HG03039 (cell line): Measurements from ENCODE around the gene GSG1L.
"Not testable (repeated sequence)": the region's sequence is repeated elsewhere in the genome, so short reads cannot be mapped to it uniquely, and the experiment has no call there.

Experiments
- ATAC-seq: cut with Tn5 transposase; IDR thresholded peaks from one replicate; pipeline ENCODE4 v1.9.1; 2021; ENCODE audit warnings: mild to moderate bottlenecking, moderate library complexity; ENCODE audit not compliant: unreplicated experiment

Gene GSG1L

GRCh38 chr16:27917949-27918348 lies 145.6 kb downstream of the GSG1L start:
- no peak for ATAC-seq

DNA sequence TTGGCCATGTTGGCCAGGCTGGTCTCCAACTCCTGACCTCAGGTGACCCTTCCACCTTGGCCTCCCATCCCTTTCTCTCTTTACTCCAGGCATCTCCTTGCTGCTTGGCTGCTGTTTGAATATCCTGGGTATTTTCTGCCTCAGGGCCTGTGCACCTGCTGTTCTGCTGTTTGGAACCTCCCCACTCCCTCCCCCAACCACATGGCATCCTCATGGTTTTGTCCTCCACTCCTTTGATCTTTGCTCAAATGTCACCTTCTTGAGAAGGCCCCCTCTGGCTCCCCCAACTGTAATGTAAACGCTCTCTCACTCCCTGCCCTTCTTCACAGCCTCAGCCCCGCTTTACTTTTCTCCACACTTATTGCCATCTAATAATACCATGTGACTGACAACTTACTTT lies 152.0 kb downstream of the GSG1L start:
- no peak for ATAC-seq

GRCh38 chr16:27907457-27907972 lies 156.0 kb downstream of the GSG1L start:
- no peak for ATAC-seq

GRCh38 chr16:27906883-27907282 lies 156.6 kb downstream of the GSG1L start:
- ATAC-seq, result no peak

- no peak for ATAC-seq
These were observed 160.4 kb downstream of the GSG1L start for GRCh38 chr16:27903046-27903655.

GRCh38 chr16:27902551-27902950 lies 161.0 kb downstream of the GSG1L start:
- no peak for ATAC-seq

- ATAC-seq, result no peak
These were observed 161.6 kb downstream of the GSG1L start for GRCh38 chr16:27901956-27902355.

DNA sequence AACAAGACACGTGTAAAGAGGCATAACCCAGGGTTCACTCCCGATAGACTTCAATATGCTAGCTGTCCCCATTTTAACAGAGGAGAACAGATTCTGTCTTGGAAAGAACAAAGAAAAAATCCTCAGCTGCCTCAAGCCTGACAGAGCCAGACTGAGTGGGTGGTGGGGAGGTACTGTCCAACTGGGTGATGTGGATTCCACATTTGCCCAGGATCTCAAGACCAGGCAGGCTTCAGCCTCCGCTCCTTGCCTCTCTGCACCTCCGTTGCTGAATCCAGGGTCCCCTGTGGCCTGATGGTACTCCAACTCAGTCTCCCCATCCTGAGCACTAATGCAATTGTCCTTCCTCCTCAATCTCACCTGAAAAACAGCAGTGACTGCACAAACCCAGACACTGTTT lies 163.8 kb downstream of the GSG1L start:
- ATAC-seq, result no peak

GRCh38 chr16:27894386-27894785 lies 169.1 kb downstream of the GSG1L start:
- ATAC-seq, result no peak

DNA sequence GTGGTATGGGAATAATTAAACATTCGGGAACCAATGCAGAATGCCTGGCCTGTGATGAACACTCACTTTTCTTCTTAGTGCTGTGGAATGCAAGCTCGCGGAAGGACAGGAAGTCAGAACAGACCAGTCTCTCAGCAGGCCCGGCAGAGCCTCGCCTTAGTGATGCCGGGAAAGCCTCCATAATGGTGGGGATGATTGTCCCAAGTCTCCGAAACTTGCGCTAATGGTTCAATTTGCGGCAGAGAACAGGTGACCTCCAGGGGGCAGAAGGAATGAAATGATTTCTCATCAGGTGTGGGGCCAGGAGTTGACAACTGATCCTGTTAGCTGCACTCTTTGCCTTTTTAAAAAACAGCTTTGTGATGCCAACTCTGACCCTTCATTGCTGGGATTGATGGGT lies 170.6 kb downstream of the GSG1L start:
- ATAC-seq, result no peak

DNA sequence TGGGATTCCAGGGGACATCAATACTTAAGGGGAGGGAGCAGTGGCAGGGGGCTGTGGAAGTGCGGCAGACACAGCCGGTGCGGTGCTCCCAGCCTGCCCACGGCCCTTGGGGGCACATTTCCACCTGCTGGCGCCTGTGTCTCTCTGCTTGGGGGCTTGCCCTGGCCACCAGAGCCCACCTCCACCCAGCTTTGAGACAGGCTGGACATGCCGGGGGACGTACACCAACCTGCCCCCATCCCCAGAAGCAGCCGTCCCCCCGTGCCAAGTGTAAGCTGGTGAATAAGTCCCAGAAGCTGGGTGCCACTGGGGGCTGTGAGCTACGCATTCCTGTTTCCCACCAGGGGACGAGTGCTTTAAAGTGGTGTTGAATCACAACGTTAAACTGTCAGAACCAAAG lies 172.6 kb downstream of the GSG1L start:
- no peak for ATAC-seq

- ATAC-seq, result no peak
These were observed 173.5 kb downstream of the GSG1L start for GRCh38 chr16:27890006-27890405.

- no peak for ATAC-seq
These were observed 179.9 kb downstream of the GSG1L start for GRCh38 chr16:27883576-27883975.

- ATAC-seq, result no peak
These were observed 183.2 kb downstream of the GSG1L start for GRCh38 chr16:27880287-27880686.

GRCh38 chr16:27879601-27880247 lies 183.8 kb downstream of the GSG1L start:
- no peak for ATAC-seq

DNA sequence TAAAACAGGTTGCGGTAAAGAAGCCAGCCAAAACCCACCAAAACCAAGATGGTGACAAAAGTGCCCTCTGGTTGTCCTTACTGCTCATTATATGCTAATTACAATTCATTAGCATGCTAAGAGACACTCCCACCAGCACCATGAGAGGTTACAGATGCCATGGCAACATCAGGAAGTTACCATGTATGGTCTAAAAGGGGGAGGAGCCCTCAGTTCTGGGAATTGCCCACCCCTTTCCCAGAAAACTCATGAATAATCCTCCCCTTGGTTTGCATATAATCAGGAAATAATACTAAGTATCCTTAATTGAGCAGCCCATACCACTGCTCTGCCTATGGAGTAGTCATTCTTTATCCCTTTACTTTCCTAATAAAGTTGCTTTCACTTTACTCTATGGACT lies 190.9 kb downstream of the GSG1L start:
- ATAC-seq, result not testable (repeated sequence)

DNA sequence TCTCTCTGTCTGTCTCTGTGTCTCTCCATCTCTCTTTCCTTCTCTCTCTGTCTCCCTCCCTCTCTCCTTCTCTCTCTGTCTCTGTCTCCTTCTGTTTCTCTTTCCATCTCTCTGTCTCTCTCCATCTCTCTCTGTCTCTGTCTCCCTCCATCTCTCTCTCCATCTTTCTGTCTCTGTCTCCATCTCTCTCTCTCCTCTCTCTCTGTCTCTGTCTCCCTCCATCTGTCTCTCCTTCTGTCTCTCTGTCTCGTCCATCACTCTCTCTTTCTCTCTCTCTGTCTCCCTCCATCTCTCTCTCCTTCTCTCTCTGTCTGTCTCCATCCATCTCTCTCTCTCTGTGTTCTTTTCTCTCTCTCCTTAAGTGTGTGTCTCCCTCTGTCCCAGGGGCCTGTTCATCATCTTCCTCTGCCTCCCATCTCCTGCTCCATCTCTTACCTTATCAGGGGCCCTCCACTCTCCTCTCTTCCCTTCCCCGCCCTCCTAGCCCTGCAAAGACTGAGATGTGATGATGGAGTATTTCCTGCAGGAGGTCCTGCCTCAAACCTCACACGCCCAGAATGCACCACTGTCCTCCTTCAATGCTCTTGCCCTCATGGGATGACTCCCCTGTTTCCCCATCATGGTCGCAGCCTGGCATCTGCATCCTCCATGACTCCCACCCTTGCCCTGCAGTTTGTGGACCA lies 193.3 kb downstream of the GSG1L start:
- ATAC-seq, result no peak

GRCh38 chr16:27869411-27869810 lies 194.1 kb downstream of the GSG1L start:
- ATAC-seq, result no peak

DNA sequence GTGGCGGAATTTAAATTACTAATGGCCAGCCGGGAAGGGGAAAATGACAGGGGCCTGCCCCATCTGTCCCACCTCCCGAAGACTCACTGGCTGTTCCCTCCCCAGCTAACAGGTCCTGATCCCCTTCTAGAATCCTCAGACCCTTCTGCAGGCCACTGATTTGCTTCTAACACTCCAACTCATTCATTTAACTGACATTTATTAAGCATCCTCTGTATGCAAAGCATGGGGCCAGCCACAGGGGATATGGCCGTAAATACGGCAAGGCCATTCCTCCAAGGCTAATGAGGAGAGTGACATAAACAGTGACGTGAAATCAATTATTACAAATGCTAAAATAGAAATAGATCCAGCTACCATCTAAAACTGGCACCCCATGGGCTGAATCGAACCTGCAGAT lies 195.3 kb downstream of the GSG1L start:
- no peak for ATAC-seq

DNA sequence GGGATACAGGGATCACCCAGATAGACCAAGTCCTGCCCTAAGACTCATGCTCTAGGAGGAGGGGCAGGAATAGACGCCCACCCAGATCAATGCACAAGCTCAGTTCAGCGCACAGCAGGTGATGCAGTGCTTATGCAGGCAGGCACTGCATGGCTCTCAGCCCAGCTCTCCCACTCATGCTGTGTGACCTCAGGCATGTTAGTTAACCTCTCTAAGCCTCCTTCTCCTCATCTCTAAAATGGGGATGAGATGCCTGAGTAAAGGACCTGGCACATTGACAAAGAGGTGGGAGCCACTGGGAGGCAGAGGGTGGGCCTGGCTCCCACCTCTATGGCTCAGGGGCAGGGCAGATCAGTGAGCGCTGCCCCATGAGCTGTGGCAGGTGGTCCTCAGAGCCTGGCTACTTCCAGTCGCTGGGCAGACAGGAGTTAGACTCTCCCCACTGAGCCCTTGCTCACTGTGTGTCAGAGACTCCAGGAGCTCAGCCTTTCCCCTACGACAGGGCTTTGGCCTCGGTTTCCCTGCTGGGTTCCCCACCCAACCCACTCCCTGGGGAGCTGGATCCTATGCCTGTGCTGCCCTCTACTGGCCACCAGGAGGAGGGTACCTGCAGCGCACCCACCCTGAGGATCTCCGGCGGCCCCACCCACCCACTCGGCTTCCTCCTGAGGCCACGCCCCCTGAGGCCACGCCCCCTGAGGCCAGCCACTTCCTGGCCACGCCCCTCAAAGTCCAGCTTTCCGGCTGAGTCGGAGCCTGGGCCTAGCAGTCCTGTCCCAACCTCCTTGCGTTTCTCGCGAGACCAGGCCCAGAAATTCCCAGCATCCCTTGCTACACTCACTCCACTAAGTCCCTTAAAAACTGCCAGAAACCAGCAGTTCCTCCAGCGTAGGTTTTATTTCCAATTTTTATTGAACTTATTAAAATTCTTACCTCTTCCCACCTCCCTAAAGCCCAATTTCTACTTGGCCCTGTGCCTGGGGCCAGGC lies 196.1 kb downstream of the GSG1L start:
- no peak for ATAC-seq

DNA sequence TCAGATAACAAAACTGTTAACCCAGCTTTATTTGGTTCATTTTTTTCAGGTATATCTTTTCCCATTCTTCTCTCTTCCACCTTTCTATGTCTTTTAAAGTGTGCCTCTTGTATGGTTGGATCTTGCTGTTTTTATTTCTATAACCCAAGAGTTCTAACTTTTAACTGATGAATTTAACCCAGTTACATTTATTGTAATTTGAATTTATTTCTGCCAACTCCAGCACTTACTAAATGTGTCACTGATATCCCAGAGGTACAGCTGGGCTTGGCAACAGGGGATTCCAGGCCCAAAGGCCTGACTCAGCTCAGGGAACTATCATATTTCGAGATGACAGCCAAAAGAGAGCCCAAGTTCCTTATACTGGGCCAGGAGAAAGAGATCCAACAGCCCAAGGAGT lies 200.1 kb downstream of the GSG1L start:
- ATAC-seq, result no peak
